Keratinocyte (primary cell): ENCODE results near the gene HMGN4. TPM values are rescaled to one million over a fixed set of nuclear protein-coding genes. Genes with fewer than 3 reads are reported as not detected.

Experiments
- DNase-seq: peaks from one replicate; pipeline ENCODE4 v3.0.0-alpha.2; 2011; ENCODE audit warnings: low read depth, missing footprints, low spot score
- FAIRE-seq: peaks from 2 replicates; lab custom pipeline; 2011; peaks lifted over from hg19 to GRCh38; lab: Jason Lieb, UNC
- H2AFZ ChIP-seq: 2 replicates; pipeline ENCODE4 v1.6.0; 2012; ENCODE audit warnings: low read length, control low read depth, inconsistent platforms; ENCODE audit not compliant: control insufficient read depth
- H3K27ac ChIP-seq: 2 replicates; pipeline ENCODE4 v1.5.1; 2011; ENCODE audit warnings: low read length; ENCODE audit not compliant: control insufficient read depth, insufficient read depth
- H3K27me3 ChIP-seq: 3 replicates; pipeline ENCODE4 v1.6.0; 2011; ENCODE audit warnings: low read length; ENCODE audit not compliant: control insufficient read depth, insufficient read depth; ENCODE audit errors: extremely low read depth
- H3K36me3 ChIP-seq, 2 experiments: 2 replicates in 1 of 2; 3 replicates in 1 of 2; pipeline ENCODE4 v1.5.1; 2011; ENCODE audit warnings: low read length in 2 of 2, mild to moderate bottlenecking in 1 of 2; ENCODE audit not compliant: control insufficient read depth in 2 of 2, insufficient read depth in 2 of 2; ENCODE audit errors: extremely low read depth in 1 of 2
- H3K4me1 ChIP-seq: 3 replicates; pipeline ENCODE4 v1.5.1; 2011; ENCODE audit warnings: low read length; ENCODE audit not compliant: control insufficient read depth, insufficient read depth; ENCODE audit errors: extremely low read depth
- H3K4me2 ChIP-seq: 3 replicates; pipeline ENCODE4 v1.6.0; 2011; ENCODE audit warnings: low read depth, low read length; ENCODE audit not compliant: control insufficient read depth, insufficient read depth; ENCODE audit errors: extremely low read depth
- H3K4me3 ChIP-seq, 3 experiments: fragments of 200-600 bp in 1 of 3; sonication (generic) in 1 of 3; 2 replicates in 2 of 3; 3 replicates in 1 of 3; pipeline ENCODE4 v1.5.1; 2011 to 2016; ENCODE audit warnings: low read length in 3 of 3, mild to moderate bottlenecking in 3 of 3, control low read depth in 2 of 3, inconsistent platforms in 1 of 3, low read depth in 1 of 3, mixed read lengths in 1 of 3, mixed run types in 1 of 3, moderate library complexity in 1 of 3; ENCODE audit not compliant: control insufficient read depth in 2 of 3, insufficient read depth in 2 of 3; ENCODE audit errors: extremely low read depth in 1 of 3
- H3K79me2 ChIP-seq: 2 replicates; pipeline ENCODE4 v1.6.0; 2012; ENCODE audit warnings: low read length; ENCODE audit not compliant: control insufficient read depth, insufficient read depth
- H3K9ac ChIP-seq: 3 replicates; pipeline ENCODE4 v1.6.0; 2011; ENCODE audit warnings: low read length; ENCODE audit not compliant: control insufficient read depth, insufficient read depth; ENCODE audit errors: extremely low read depth
- H3K9me1 ChIP-seq: 3 replicates; pipeline ENCODE4 v1.6.0; 2011; ENCODE audit warnings: low read length; ENCODE audit not compliant: control insufficient read depth, insufficient read depth; ENCODE audit errors: extremely low read depth
- H3K9me3 ChIP-seq: 2 replicates; pipeline ENCODE4 v1.5.1; 2012; ENCODE audit warnings: low read depth, low read length; ENCODE audit not compliant: control insufficient read depth
- H4K20me1 ChIP-seq: 3 replicates; pipeline ENCODE4 v1.6.0; 2011; ENCODE audit warnings: low read length; ENCODE audit not compliant: control insufficient read depth, insufficient read depth; ENCODE audit errors: extremely low read depth
- CTCF ChIP-seq, 3 experiments: IDR thresholded peaks in 1 of 3; conservative IDR thresholded peaks in 1 of 3; optimal IDR thresholded peaks in 1 of 3; 2 replicates in 2 of 3; 3 replicates in 1 of 3; pipeline versions ENCODE3 to v1.5.1; 2011; ENCODE audit warnings: low read length in 3 of 3, mild to moderate bottlenecking in 3 of 3, moderate library complexity in 2 of 3, control low read depth in 1 of 3, inconsistent platforms in 1 of 3; ENCODE audit not compliant: insufficient read depth in 2 of 3; ENCODE audit errors: extremely low read depth in 1 of 3
- EZH2 ChIP-seq: IDR thresholded peaks from one replicate; pipeline ENCODE4 v1.6.1; 2012; ENCODE audit warnings: inconsistent platforms, mild to moderate bottlenecking, low read length, moderate library complexity
- dilution Hi-C: fragments of 300-500 bp; cut with MboI; formaldehyde crosslinking; loops from one replicate; pipeline ENCODE4 v1.7.0; 2020; ENCODE audit warnings: low sequenced_read_pairs; ENCODE audit not compliant: extremely low pct_ligation_motif_present
- polyA plus RNA-seq, 5 experiments: library from polyadenylated mRNA; depleted of rRNA in 3 of 5; stranded (reverse) in 3 of 5; stranded (forward) in 1 of 5; unstranded in 1 of 5; fragments of >200 nt; gene quantifications; 1 replicate in 1 of 5; 2 replicates in 3 of 5; 3 replicates in 1 of 5; pipeline versions ENCODE4 v1.2.1 to v1.2.3, GENCODE V29; 2011 to 2012; ENCODE audit warnings: missing spikeins in 2 of 5, low read depth in 1 of 5, low replicate concordance in 1 of 5

HMGN4 gene
- polyA plus RNA-seq, 1 donor (not counting 4 experiments of a cell fraction or from before 2014, with no cell fraction given): 62.6 TPM

- Histone ChIP-seq H3K4me2 (peak overlapping the region; percentile 87), H3K9me3 (no peaks in the 10 kb centered on the region), H3K4me3 (peak overlapping the region in 1 of 3 experiments; percentile 42), H3K9ac (no peak overlapping the region), H3K27ac (no peak overlapping the region), H3K9me1 (no peaks in the 10 kb centered on the region), H3K4me1 (peaks cover 22% of the 10 kb centered on the region), H3K36me3 (peaks cover 3 to 7% of the 10 kb centered on the region in 2 experiments), H3K79me2 (peaks cover 18% of the 10 kb centered on the region), H3K27me3 (no peaks in the 10 kb centered on the region), H2AFZ (no peak overlapping the region), H4K20me1 (no peaks in the 10 kb centered on the region)
- dilution Hi-C loops: no loop called here
- TF ChIP-seq CTCF (optimal IDR thresholded peaks at IDR 0.05 in 1 of 3, IDR thresholded peaks at IDR 0.05 in 1 of 3, conservative IDR thresholded peaks at IDR 0.05 in 1 of 3; ENCODE audit: extremely low read depth in 1 of 3, insufficient read depth in 2 of 3, low read length in 3 of 3): no peak
- no peak for TF ChIP-seq EZH2
- FAIRE-seq (no peak), DNase-seq (no peak)
Observed at GRCh38 chr6:26593278-26594130, 55.3 kb downstream of the HMGN4 start.

- Histone ChIP-seq H4K20me1 (no peaks in the 10 kb centered on the region), H3K9ac (no peak overlapping the region), H3K27me3 (no peaks in the 10 kb centered on the region), H3K4me2 (peak overlapping the region; percentile 87), H3K79me2 (peaks cover 20% of the 10 kb centered on the region), H2AFZ (no peak overlapping the region), H3K36me3 (peaks cover 5 to 10% of the 10 kb centered on the region in 2 experiments), H3K9me1 (no peaks in the 10 kb centered on the region), H3K9me3 (no peaks in the 10 kb centered on the region), H3K27ac (no peak overlapping the region), H3K4me1 (peaks cover 22% of the 10 kb centered on the region), H3K4me3 (peak overlapping the region in 1 of 3 experiments; percentile 98)
- FAIRE-seq (no peak), DNase-seq (no peak)
- dilution Hi-C loops: no loop called here
- TF ChIP-seq CTCF (optimal IDR thresholded peaks at IDR 0.05 in 1 of 3, IDR thresholded peaks at IDR 0.05 in 1 of 3, conservative IDR thresholded peaks at IDR 0.05 in 1 of 3; ENCODE audit: extremely low read depth in 1 of 3, insufficient read depth in 2 of 3, low read length in 3 of 3) (no peak), EZH2 (no peak)
Observed at GRCh38 chr6:26594131-26594498, 55.9 kb downstream of the HMGN4 start.
